Retinal pigment epithelial cell (primary cell): Measurements from ENCODE around the gene SPIRE2.

Experiments
- DNase-seq: peaks from one replicate; pipeline ENCODE4 v3.0.0-alpha.2; 2010; ENCODE audit warnings: low read depth
- H3K4me3 ChIP-seq: 2 replicates; pipeline ENCODE4 v1.5.1; 2011; ENCODE audit warnings: mild to moderate bottlenecking, low read length, control low read depth, moderate library complexity
- CTCF ChIP-seq: conservative IDR thresholded peaks from 2 replicates; pipeline ENCODE4 v1.5.1; 2011; ENCODE audit warnings: low read depth, low read length, control low read depth, inconsistent platforms

The SPIRE2 gene

GRCh38 chr16:89890886-89891657 lies 62.8 kb downstream of the SPIRE2 start:
- no peak for DNase-seq
- no peak overlapping the region for H3K4me3 ChIP-seq
- TF ChIP-seq CTCF = no peak

- H3K4me3 ChIP-seq = no peak overlapping the region
- TF ChIP-seq CTCF = no peak
- no peak for DNase-seq
Measured at GRCh38 chr16:89892055-89892630, 63.9 kb downstream of the SPIRE2 start.

DNA sequence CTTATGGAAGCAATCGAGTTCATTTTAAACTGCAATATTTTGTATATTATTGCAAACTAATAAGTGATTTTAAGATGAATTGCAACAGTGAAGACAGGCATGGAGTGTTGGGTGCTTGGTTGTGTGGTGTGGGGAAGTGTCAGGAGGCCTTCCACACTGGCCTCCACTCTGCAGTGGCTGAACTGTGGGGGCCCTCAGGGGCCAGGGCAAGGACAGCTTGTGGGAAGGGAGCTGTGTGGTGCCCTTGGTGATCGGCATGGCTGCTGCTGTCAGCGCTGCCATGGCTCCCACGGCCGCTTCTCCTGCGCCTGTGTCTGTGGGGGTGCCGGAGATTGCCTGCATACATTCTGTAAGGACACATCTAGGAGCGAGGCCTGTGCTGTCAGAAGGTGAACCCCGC lies 64.4 kb downstream of the SPIRE2 start:
- TF ChIP-seq CTCF = no peak
- no peak for DNase-seq
- H3K4me3 ChIP-seq = no peak overlapping the region

DNA sequence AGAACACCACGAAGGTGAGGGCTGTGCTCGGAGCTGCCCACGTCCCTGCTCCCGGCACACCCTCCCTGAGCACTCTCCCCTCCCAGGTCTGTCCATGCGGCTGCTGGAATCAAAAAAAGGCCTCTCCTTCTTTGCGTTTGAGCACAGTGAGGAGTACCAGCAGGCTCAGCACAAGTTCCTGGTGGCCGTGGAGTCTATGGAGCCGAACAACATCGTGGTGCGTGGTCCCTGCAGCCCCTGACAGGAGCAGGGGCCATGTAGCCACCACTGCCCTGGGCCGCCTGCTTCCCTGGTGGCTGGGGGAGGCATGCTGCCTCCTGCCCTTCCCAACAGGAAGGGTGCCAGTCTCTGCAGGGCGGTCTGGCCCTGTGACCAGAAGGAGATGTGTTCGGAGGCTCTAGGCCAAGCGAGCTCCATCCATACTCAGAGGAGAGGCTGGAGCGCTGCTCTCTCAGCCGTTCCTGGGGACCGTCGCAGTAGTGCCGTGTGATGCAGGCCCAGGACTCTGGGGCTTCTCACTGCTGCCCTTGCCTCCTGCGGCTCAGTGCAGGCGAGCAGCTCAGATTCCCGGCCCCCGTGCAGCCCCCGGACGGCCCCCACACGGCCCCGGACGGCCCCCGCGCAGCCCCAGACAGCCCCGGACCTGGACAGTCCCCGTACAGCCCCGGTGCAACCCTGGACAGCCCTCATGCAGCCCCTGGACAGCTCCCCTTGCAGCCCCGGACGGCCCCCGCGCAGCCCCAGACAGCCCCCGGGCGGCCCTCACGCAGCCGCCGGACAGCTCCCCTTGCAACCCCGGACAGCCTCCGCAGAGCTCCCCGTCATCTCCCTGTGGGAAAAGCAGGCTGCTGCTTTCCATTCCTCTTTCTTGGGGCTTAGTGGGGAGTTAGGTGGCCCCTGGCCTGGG lies 65.6 kb downstream of the SPIRE2 start:
- H3K4me3 ChIP-seq = no peak overlapping the region
- no peak for TF ChIP-seq CTCF
- no peak for DNase-seq

GRCh38 chr16:89895482-89896250 lies 67.4 kb downstream of the SPIRE2 start:
- DNase-seq = no peak
- no peak overlapping the region for H3K4me3 ChIP-seq
- no peak for TF ChIP-seq CTCF

- TF ChIP-seq CTCF = no peak
- DNase-seq = no peak
- no peak overlapping the region for H3K4me3 ChIP-seq
Measured at GRCh38 chr16:89897204-89897603, 68.9 kb downstream of the SPIRE2 start.
